T-helper 17 cell (primary cell): ENCODE measurements around the gene RBM45. TPM values are rescaled to one million over a fixed set of nuclear protein-coding genes. Genes with fewer than 3 reads are reported as not detected.

ENCODE experiments used
- ATAC-seq: fragments of 150-1000 bp; cut with Tn5 transposase; 2 replicates; pipeline ENCODE4 v1.10.0; 2021; ENCODE audit warnings: mild to moderate bottlenecking, moderate library complexity
- DNase-seq, 3 donors: peaks; one replicate each; pipeline versions ENCODE4 v3.0.0 to v3.0.0-alpha.2; 2020 to 2021
- H3K9me3 ChIP-seq: one replicate; pipeline ENCODE4 v1.7.0; 2013; ENCODE audit warnings: low read length, mild to moderate bottlenecking; ENCODE audit not compliant: control insufficient read depth, poor library complexity, severe bottlenecking
- H3K27ac Mint-ChIP-seq: one replicate; pipeline ENCODE4 v1.8.0; 2022; ENCODE audit warnings: mild to moderate bottlenecking, moderate library complexity, mixed read lengths
- H3K27me3 Mint-ChIP-seq: one replicate; pipeline ENCODE4 v1.8.0; 2022; ENCODE audit warnings: mixed read lengths
- H3K36me3 Mint-ChIP-seq: one replicate; pipeline ENCODE4 v1.8.0; 2022; ENCODE audit warnings: low read depth, mixed read lengths
- H3K4me1 Mint-ChIP-seq: one replicate; pipeline ENCODE4 v1.8.0; 2022; ENCODE audit warnings: mild to moderate bottlenecking, mixed read lengths
- H3K4me3 Mint-ChIP-seq: one replicate; pipeline ENCODE4 v1.8.0; 2022; ENCODE audit warnings: mild to moderate bottlenecking, moderate library complexity, mixed read lengths
- total RNA-seq, 4 donors: library from RNA in 2 of 4; stranded (reverse) in 2 of 4; gene quantifications; one replicate each; pipeline ENCODE4 v1.2.3 and lab custom pipeline; 2022 to 2026

RBM45 gene
- 10 to 100 TPM in 1 of 2 donors, 1 to 10 TPM in 1; 6.0 to 10.4 TPM for total RNA-seq
- 14.3 to 26.2 reads per million in 2 donors for total RNA-seq (lab: John Stamatoyannopoulos, UW)

GRCh38 chr2:178112202-178113152 lies at the start of gene RBM45:
RBM45 (plus strand) TSS chr2:178112437; CDS start chr2:178112547, 110 bp downstream.
- Mint-ChIP-seq H3K4me3 (peak within 1 kb of the TSS; percentile 96), H3K27ac (peak within 1 kb of the TSS; percentile 85), H3K27me3 (no peaks in the 10 kb centered on the region), H3K36me3 (no peaks in the 10 kb centered on the region), H3K4me1 (peaks cover 23% of the 10 kb centered on the region)
- ATAC-seq (peak; percentile 95), DNase-seq (peak; percentile 68 to 78 (median 76))
- H3K9me3 ChIP-seq = no peaks in the 10 kb centered on the region

- DNase-seq (no peak), ATAC-seq (no peak)
- H3K4me3 Mint-ChIP-seq = no peak overlapping the region
- no peaks in the 10 kb centered on the region for H3K36me3 Mint-ChIP-seq
- H3K27ac Mint-ChIP-seq = no peak overlapping the region
- H3K4me1 Mint-ChIP-seq = no peaks in the 10 kb centered on the region
- H3K27me3 Mint-ChIP-seq = peaks cover 38% of the 10 kb centered on the region
- no peaks in the 10 kb centered on the region for H3K9me3 ChIP-seq
Observed at GRCh38 chr2:178066324-178066723, 45.9 kb upstream of the RBM45 start.

DNA sequence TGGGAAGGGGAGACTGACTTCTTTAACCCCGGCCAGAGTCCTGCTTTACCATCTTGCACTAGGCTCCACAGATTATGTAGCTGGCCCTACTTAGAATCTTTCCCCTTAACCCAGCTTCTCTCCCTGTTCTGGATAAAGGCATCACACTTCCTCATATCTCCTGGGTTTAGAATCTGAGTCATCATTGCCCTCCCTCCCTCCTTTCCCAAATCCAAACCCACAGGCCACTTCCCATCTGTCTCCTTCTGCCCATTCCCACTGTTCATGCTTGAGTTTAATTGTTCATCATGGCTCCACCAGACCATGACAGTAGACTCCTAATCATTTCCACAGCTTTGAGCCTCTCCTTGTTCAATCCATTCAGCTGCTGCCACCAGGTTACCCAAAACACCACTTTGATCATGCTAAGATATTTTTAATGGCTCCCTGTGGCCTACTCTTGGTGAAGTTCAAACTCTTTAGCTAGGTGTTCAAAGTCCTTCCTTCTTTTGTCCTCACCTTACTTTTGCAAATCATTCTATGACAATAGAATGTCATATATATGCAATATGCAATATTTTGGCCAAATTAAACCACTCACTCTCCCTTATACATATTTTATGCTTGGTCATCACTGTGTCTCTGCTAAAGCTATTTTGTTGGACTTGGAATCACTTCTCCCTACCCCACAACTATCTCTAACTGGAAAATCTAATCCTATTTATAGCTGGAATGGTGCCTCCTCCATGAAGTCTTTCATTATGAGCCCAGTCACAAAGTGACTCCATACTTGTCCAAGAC lies 45.2 kb upstream of the RBM45 start:
- H3K27ac Mint-ChIP-seq = no peak overlapping the region
- H3K4me1 Mint-ChIP-seq = no peaks in the 10 kb centered on the region
- H3K4me3 Mint-ChIP-seq = no peak overlapping the region
- no peaks in the 10 kb centered on the region for H3K9me3 ChIP-seq
- no peak for DNase-seq
- ATAC-seq = no peak
- no peaks in the 10 kb centered on the region for H3K36me3 Mint-ChIP-seq
- H3K27me3 Mint-ChIP-seq = peaks cover 43% of the 10 kb centered on the region

GRCh38 chr2:178068823-178069454 lies 43.3 kb upstream of the RBM45 start:
- H3K27ac Mint-ChIP-seq = no peak overlapping the region
- H3K27me3 Mint-ChIP-seq = peaks cover 49% of the 10 kb centered on the region
- no peak overlapping the region for H3K4me3 Mint-ChIP-seq
- no peaks in the 10 kb centered on the region for H3K36me3 Mint-ChIP-seq
- H3K9me3 ChIP-seq = no peaks in the 10 kb centered on the region
- DNase-seq (no peak), ATAC-seq (no peak)
- peaks cover 8% of the 10 kb centered on the region for H3K4me1 Mint-ChIP-seq

DNA sequence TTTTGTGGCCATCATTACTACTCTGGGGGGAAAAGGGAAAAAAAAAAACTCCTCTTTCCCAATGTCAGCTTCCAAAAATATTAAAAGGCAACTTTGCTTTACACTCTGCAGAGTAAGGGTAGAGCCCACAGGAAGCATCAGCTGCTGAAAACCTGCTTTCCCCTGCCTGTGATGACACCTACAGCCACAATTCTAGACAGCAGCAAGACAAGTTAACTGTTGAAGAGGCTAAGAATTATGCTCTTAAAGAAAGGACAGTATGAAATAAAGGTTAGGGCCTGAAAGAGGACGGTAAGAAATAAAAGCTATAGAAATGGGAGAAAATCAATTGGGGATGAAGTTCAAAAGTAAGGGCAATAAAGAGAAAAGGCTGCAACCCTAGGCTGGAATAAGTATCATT lies 42.7 kb upstream of the RBM45 start:
- no peak overlapping the region for H3K4me3 Mint-ChIP-seq
- H3K4me1 Mint-ChIP-seq = peaks cover 8% of the 10 kb centered on the region
- no peak for ATAC-seq
- no peak overlapping the region for H3K27ac Mint-ChIP-seq
- H3K27me3 Mint-ChIP-seq = peaks cover 55% of the 10 kb centered on the region
- no peaks in the 10 kb centered on the region for H3K9me3 ChIP-seq
- H3K36me3 Mint-ChIP-seq = no peaks in the 10 kb centered on the region
- no peak for DNase-seq

GRCh38 chr2:178070824-178071223 lies 41.4 kb upstream of the RBM45 start:
- peak overlapping the region; percentile 0 for H3K4me3 Mint-ChIP-seq
- no peaks in the 10 kb centered on the region for H3K36me3 Mint-ChIP-seq
- H3K4me1 Mint-ChIP-seq = peaks cover 8% of the 10 kb centered on the region
- peaks cover 61% of the 10 kb centered on the region for H3K27me3 Mint-ChIP-seq
- ATAC-seq = no peak
- no peak overlapping the region for H3K27ac Mint-ChIP-seq
- DNase-seq = no peak
- no peaks in the 10 kb centered on the region for H3K9me3 ChIP-seq

DNA sequence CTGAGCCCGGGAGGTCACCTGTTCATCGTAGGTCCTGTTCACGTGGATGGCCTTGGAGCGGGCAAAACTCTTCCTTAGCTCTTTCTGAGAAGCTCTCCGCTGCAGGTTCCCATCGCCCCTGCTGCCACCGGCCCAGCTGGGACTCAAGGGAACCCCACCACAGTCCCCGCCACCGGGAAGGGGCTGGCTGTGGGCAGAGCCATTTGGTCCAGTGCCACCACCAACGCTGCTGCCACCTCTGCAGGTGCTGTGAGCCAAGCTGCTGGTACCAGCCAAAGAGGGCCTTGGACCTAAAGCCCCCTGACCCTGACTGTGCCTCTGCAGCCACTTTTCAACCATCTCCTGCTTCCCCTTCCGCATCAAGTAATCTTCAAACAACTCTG lies 40.2 kb upstream of the RBM45 start:
- no peaks in the 10 kb centered on the region for H3K36me3 Mint-ChIP-seq
- H3K4me3 Mint-ChIP-seq = no peak overlapping the region
- H3K27ac Mint-ChIP-seq = no peak overlapping the region
- ATAC-seq (no peak), DNase-seq (no peak)
- H3K9me3 ChIP-seq = no peaks in the 10 kb centered on the region
- peaks cover 66% of the 10 kb centered on the region for H3K27me3 Mint-ChIP-seq
- H3K4me1 Mint-ChIP-seq = peaks cover 8% of the 10 kb centered on the region

DNA sequence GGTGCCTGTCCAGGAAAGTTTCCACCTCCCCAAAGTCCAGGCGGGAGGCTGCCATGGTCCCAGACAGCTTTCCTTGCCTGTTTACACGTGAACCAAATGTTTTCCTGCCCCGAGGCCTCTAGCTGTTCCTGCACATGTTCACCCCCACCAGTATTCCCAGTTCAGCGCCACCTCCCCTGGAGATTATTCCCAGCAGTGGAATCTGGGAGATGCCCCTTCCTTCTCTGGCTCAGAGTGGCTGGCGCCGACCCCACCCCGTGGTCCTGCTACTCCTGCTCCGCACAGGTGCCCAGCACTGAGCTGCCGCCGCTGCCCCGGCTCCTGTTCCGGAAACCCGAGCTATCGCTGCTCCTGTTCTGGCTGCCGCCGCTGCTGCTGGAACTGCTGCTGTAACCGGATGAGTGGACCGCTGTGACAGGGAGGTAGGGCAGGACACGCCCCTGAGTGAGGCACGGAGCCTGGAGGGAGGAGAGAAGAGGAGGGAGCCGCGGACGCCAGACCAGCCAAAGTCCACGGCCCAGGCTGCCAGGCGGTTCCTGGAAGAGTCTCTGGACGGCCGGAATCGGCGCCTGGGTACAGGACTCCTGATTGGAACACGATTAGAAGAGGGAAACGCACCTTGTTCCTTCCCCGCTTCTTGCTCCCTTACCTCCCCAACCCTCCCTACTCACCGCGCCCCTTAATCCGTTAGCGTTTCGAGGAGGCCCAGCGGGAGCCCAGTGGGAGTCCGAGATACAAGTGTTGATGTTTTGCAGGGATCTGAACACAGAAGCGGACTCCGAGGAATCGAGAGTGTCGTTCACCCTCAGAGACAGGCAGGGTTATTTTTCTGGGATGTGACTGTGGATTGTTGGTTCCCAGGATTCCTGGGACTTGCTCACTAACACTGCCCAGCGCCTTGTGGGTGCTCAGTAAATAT lies 39.6 kb upstream of the RBM45 start, which contains the start of gene PDE11A:
TSS of gene PDE11A (minus strand) at position 395 of the 919 bp plus-strand sequence. CDS start at position 55, 340 bp downstream.
- Mint-ChIP-seq H3K4me3 (peak within 1 kb of the TSS; percentile 56), H3K4me1 (peaks cover 8% of the 10 kb centered on the region), H3K36me3 (no peaks in the 10 kb centered on the region), H3K27me3 (peaks cover 66% of the 10 kb centered on the region), H3K27ac (no peak within 1 kb of the TSS)
- DNase-seq (no peak), ATAC-seq (peak; percentile 50)
- H3K9me3 ChIP-seq = no peaks in the 10 kb centered on the region

DNA sequence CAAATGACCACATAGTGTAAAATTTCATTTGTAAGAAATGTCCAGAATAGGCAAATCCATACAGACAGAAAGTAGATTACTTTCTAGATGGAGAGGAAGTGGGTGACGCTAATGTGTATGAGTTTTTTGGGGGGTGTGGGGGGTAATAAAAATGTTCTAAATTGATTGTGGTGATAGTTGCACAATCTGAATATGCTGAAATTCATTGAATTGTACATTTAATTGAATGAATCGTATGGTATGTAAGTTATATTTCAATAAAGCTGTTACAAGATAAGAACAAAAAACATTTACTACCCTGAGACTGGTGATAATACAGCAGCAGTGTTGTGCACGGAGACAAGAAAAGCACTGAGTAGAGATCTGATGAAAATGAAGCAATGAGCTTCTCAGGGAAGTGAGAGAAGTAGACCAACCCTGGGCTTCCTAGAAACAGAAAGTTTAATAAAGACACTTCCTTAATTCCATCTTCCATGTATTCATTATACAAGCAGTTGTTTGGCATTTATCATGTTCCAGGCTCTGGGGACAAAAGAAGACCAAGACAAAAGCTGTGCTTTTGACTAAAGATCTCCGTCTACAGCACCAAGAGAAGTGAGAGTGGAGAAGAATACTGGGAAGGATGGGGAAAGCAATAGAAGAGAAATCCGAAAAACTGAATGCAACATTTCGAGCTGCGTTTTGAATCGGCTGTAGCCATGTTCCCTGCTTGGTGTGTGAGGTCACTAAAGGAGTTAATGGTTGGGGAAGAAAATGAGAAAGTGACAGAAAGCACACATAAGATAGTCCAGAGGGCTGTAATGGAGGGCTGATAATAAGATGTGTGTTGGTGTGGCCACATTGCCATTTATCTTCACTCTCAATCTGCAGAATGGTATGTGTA lies 37.9 kb upstream of the RBM45 start:
- no peaks in the 10 kb centered on the region for H3K36me3 Mint-ChIP-seq
- DNase-seq (no peak), ATAC-seq (no peak)
- peaks cover 56% of the 10 kb centered on the region for H3K27me3 Mint-ChIP-seq
- no peak overlapping the region for H3K27ac Mint-ChIP-seq
- H3K9me3 ChIP-seq = no peaks in the 10 kb centered on the region
- peaks cover 8% of the 10 kb centered on the region for H3K4me1 Mint-ChIP-seq
- no peak overlapping the region for H3K4me3 Mint-ChIP-seq

DNA sequence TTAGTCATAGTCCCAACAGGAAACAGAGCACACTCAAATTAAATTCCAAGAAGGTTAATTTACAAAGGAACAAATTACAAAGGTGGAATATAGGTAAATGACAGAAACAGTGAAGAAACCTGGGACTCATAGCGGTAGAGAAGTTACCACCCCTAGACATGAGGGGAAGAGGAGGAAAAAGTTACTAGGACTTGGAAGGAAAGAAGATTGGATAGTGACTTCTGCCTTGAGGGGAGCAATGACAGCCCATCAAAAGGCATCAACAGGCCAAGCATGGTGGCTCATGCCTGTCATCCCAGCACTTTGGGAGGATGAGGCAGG lies 37.3 kb upstream of the RBM45 start:
- Mint-ChIP-seq H3K36me3 (no peaks in the 10 kb centered on the region), H3K27me3 (peaks cover 53% of the 10 kb centered on the region), H3K4me1 (peaks cover 8% of the 10 kb centered on the region), H3K4me3 (no peak overlapping the region), H3K27ac (no peak overlapping the region)
- no peak for ATAC-seq
- no peaks in the 10 kb centered on the region for H3K9me3 ChIP-seq
- DNase-seq = no peak

- H3K4me1 Mint-ChIP-seq = peaks cover 8% of the 10 kb centered on the region
- ATAC-seq (no peak), DNase-seq (no peak)
- H3K27ac Mint-ChIP-seq = no peak overlapping the region
- H3K27me3 Mint-ChIP-seq = peaks cover 51% of the 10 kb centered on the region
- no peaks in the 10 kb centered on the region for H3K36me3 Mint-ChIP-seq
- H3K9me3 ChIP-seq = no peaks in the 10 kb centered on the region
- H3K4me3 Mint-ChIP-seq = no peak overlapping the region
Observed at GRCh38 chr2:178076130-178076529, 36.1 kb upstream of the RBM45 start.
